ENCODE measurements around the gene TMEM256. TPM values are rescaled to one million over a fixed set of nuclear protein-coding genes. Genes with fewer than 3 reads are reported as not detected.

The TMEM256 gene
- total and polyA plus RNA-seq, 11 donors: 51.9 to 195 (median 69.8) TPM

DNA sequence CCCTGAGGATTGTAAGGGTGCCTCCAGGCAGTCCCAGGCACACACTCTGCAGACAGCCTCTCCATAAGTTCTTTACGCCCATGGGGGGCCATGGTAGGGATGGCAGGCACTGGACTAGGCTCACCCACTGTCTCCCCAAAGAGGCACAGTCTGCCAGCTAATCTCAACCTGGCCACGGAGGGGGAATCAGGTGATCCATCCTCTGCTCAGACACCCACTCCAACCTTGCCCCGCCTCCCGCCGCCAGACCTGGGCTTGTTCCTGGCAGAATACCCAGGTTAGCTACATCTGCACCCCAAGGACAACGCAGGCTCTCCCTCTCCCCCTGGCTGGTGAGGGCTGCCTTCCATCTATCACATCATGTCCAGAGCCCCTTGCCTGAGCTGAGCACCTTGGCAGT lies 5.0 kb upstream of the TMEM256 start:
- intact Hi-C loops (cut with DNase I): no loop called here
- H3K36me3 ChIP-seq: peaks cover 0 to 16% (median 0%) of the 10 kb centered on the region in 9 donors
- no peak overlapping the region for H3K27ac ChIP-seq

DNA sequence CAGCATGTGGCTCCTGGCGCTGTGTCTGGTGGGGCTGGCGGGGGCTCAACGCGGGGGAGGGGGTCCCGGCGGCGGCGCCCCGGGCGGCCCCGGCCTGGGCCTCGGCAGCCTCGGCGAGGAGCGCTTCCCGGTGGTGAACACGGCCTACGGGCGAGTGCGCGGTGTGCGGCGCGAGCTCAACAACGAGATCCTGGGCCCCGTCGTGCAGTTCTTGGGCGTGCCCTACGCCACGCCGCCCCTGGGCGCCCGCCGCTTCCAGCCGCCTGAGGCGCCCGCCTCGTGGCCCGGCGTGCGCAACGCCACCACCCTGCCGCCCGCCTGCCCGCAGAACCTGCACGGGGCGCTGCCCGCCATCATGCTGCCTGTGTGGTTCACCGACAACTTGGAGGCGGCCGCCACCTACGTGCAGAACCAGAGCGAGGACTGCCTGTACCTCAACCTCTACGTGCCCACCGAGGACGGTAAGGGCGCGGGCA lies 4.4 kb upstream of the TMEM256 start:
- Histone ChIP-seq H3K9me3 (no peaks in the 10 kb centered on the region), H3K27ac (no peak overlapping the region), H3K4me3 (no peak overlapping the region), H3K36me3 (peaks cover 0 to 16% (median 0%) of the 10 kb centered on the region in 9 donors), H3K27me3 (peaks cover 0 to 5% (median 0%) of the 10 kb centered on the region in 9 donors), H3K4me1 (peaks cover 0 to 18% (median 5%) of the 10 kb centered on the region in 12 donors)
- WGBS, 4 donors: 64 to 79% (median 74%) methylated on average over 24 to 58 of the region's 58 CpGs
- TF ChIP-seq POLR2A (IDR thresholded peaks at IDR 0.05): no peak
- TF ChIP-seq, protein P1, sequence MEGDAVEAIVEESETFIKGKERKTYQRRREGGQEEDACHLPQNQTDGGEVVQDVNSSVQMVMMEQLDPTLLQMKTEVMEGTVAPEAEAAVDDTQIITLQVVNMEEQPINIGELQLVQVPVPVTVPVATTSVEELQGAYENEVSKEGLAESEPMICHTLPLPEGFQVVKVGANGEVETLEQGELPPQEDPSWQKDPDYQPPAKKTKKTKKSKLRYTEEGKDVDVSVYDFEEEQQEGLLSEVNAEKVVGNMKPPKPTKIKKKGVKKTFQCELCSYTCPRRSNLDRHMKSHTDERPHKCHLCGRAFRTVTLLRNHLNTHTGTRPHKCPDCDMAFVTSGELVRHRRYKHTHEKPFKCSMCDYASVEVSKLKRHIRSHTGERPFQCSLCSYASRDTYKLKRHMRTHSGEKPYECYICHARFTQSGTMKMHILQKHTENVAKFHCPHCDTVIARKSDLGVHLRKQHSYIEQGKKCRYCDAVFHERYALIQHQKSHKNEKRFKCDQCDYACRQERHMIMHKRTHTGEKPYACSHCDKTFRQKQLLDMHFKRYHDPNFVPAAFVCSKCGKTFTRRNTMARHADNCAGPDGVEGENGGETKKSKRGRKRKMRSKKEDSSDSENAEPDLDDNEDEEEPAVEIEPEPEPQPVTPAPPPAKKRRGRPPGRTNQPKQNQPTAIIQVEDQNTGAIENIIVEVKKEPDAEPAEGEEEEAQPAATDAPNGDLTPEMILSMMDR (IDR thresholded peaks at IDR 0.05): no peak
- DNase-seq (no peak), ATAC-seq (no peak)
- intact Hi-C loops (cut with DNase I): no loop called here

More for the DNA sequence above, 5.0 kb upstream of the TMEM256 start:
- no peaks in the 10 kb centered on the region for H3K9me3 ChIP-seq
- no peak overlapping the region for H3K4me3 ChIP-seq
- H3K27me3 ChIP-seq: peaks cover 0 to 5% (median 0%) of the 10 kb centered on the region in 9 donors
- ATAC-seq (no peak), DNase-seq (no peak)
- 82 to 90% (median 85%) methylated on average over 6 of the region's 6 CpGs for WGBS, 4 donors
- no peak for TF ChIP-seq POLR2A (IDR thresholded peaks at IDR 0.05)
- TF ChIP-seq, protein P1 (IDR thresholded peaks at IDR 0.05): no peak
- peaks cover 0 to 17% (median 5%) of the 10 kb centered on the region in 12 donors for H3K4me1 ChIP-seq

DNA sequence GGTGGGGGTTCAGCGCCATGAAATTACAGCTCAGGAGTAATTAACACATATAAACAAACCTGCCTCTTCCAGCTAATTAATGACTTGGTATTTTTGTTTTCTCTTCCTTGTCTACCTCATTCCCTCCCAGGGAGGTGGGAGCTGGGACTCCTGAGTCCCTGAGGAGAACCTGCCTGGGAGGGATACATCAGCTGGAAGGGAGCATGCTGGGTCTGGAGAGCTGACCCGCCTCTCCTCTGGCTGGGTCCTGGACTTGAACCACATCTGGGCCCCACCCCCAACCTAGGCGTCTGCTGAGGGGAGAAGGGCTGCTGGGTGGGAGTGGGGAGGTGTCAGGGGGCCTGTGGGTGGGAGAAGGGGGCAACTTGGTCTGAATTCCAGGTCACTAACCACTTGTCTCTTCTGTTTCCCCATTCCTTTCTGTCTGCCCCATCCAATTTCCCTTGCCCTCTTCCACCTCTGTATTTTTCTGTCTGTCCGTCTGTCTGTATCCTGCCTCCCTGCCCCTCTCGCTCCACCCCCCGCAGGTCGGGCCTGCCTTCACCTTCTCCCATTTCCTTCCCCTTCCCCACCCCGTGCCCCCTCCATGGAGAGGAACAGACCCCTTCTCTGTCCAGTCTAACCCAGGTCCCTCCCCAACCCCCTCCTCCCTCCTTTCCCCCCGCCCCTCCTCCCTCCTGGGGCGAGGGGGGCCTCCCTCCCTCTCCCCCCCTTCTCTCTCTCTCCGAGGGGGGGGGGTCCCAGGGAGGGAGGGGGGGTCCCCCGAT lies 3.8 kb upstream of the TMEM256 start, which contains the start of gene NLGN2:
Gene NLGN2, plus strand, starts transcription at position 361 of the 767 bp plus-strand sequence. CDS start 411 bp downstream, outside the sequence.
- Histone ChIP-seq H3K4me3 (no peak within 1 kb of the TSS), H3K4me1 (peaks cover 4 to 24% (median 10%) of the 10 kb centered on the region in 12 donors), H3K9me3 (no peaks in the 10 kb centered on the region), H3K36me3 (peaks cover 0 to 16% (median 0%) of the 10 kb centered on the region in 9 donors), H3K27ac (no peak within 1 kb of the TSS), H3K27me3 (peaks cover 0 to 5% (median 0%) of the 10 kb centered on the region in 9 donors)
- ATAC-seq (no peak), DNase-seq (no peak)
- WGBS, 4 donors: 51 to 63% (median 58%) methylated on average over 11 to 12 of the region's 12 CpGs
- intact Hi-C loops (cut with DNase I): loop anchor here in 1 of 10 donors (2.0 kb wide), 1 partner anchor 27 kb away; the partner anchor contains the start of gene TMEM102
- TF ChIP-seq, protein P1 (IDR thresholded peaks at IDR 0.05): no peak
- no peak for TF ChIP-seq POLR2A (IDR thresholded peaks at IDR 0.05)

DNA sequence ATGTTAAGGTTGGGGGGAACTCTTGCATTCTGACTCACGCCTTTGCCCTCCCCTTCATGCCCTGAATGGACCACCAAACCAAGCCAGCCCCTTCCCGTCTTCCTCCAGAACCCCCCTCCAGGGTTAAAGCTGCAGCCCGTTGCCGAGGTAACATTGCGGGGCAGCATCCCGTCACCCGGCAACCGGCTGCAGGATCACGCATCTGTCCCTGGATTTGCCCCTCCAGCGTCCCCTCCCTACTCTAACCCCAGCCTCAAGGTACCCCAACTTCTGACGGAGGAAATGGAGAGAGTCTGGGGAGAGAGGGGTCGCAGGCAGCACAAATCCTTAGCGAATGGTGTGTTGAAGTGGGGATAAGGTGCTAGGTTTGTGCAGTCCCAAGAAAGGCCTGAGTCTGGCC lies 3.2 kb upstream of the TMEM256 start:
- DNase-seq (no peak), ATAC-seq (no peak)
- Histone ChIP-seq H3K9me3 (no peaks in the 10 kb centered on the region), H3K27ac (no peak overlapping the region), H3K36me3 (peaks cover 0 to 16% (median 0%) of the 10 kb centered on the region in 9 donors), H3K4me1 (peaks cover 5 to 30% (median 15%) of the 10 kb centered on the region in 12 donors), H3K27me3 (peaks cover 0 to 5% (median 0%) of the 10 kb centered on the region in 9 donors), H3K4me3 (no peak overlapping the region)
- intact Hi-C loops (cut with DNase I): loop anchor here in 1 of 10 donors (2.0 kb wide), 1 partner anchor 28 kb away; the partner anchor contains the start of gene TMEM102
- 85 to 90% (median 87%) methylated on average over 13 of the region's 13 CpGs for WGBS, 4 donors
- no peak for TF ChIP-seq POLR2A (IDR thresholded peaks at IDR 0.05)
- TF ChIP-seq, protein P1 (IDR thresholded peaks at IDR 0.05): no peak

All from heart left ventricle (tissue), 16 donors.